H9 (cell line): ENCODE data around the gene RASA2. TPM values are rescaled to one million over a fixed set of nuclear protein-coding genes. Genes with fewer than 3 reads are reported as not detected.
"Not testable (repeated sequence)": the region's sequence is repeated elsewhere in the genome, so short reads cannot be mapped to it uniquely, and the experiment has no call there.

Experiments used
- DNase-seq: peaks from one replicate; pipeline ENCODE4 v3.0.0-alpha.2; 2017
- H2AFZ ChIP-seq: one replicate; pipeline ENCODE4 v1.6.1; 2013; ENCODE audit warnings: mild to moderate bottlenecking, low read length, control low read depth, moderate library complexity
- H2AK5ac ChIP-seq: 2 replicates; pipeline ENCODE4 v1.6.1; 2013; ENCODE audit warnings: low read length, control low read depth, mixed read lengths; ENCODE audit not compliant: insufficient read length
- H2BK120ac ChIP-seq: one replicate; pipeline ENCODE4 v1.6.1; 2013; ENCODE audit warnings: low read depth, mild to moderate bottlenecking, low read length, control low read depth, inconsistent platforms; ENCODE audit not compliant: poor library complexity, severe bottlenecking
- H2BK12ac ChIP-seq: 2 replicates; pipeline ENCODE4 v1.6.1; 2013; ENCODE audit warnings: low read length, control low read depth, mixed read lengths, low read depth; ENCODE audit not compliant: insufficient read length
- H2BK15ac ChIP-seq: 2 replicates; pipeline ENCODE4 v1.6.1; 2013; ENCODE audit warnings: low read depth, low read length, control low read depth
- H2BK20ac ChIP-seq: one replicate; pipeline ENCODE4 v1.6.1; 2013; ENCODE audit warnings: low read depth, mild to moderate bottlenecking, low read length, control low read depth, inconsistent platforms; ENCODE audit not compliant: poor library complexity, severe bottlenecking
- H2BK5ac ChIP-seq: 2 replicates; pipeline ENCODE4 v1.6.1; 2013; ENCODE audit warnings: low read length, control low read depth, mixed read lengths; ENCODE audit not compliant: insufficient read length
- H3K14ac ChIP-seq: 2 replicates; pipeline ENCODE4 v1.6.1; 2013; ENCODE audit warnings: low read length, control low read depth; ENCODE audit not compliant: insufficient read depth
- H3K18ac ChIP-seq: 2 replicates; pipeline ENCODE4 v1.6.1; 2013; ENCODE audit warnings: low read depth, mild to moderate bottlenecking, mixed read lengths, low read length, control low read depth; ENCODE audit not compliant: insufficient read length
- H3K23ac ChIP-seq: 2 replicates; pipeline ENCODE4 v1.6.1; 2013; ENCODE audit warnings: low read length, control low read depth, mixed read lengths, low read depth; ENCODE audit not compliant: insufficient read length
- H3K23me2 ChIP-seq: 2 replicates; pipeline ENCODE4 v1.6.1; 2013; ENCODE audit warnings: low read depth, mild to moderate bottlenecking, mixed read lengths, low read length, control low read depth; ENCODE audit not compliant: insufficient read length, poor library complexity, severe bottlenecking
- H3K27ac ChIP-seq: 2 replicates; pipeline ENCODE4 v1.5.1; 2013; ENCODE audit warnings: low read length, control low read depth, mixed read lengths, low read depth; ENCODE audit not compliant: insufficient read length
- H3K27me3 ChIP-seq: 2 replicates; pipeline ENCODE4 v1.6.1; 2013; ENCODE audit warnings: low read length, control low read depth, inconsistent platforms; ENCODE audit not compliant: insufficient read depth
- H3K4ac ChIP-seq: 2 replicates; pipeline ENCODE4 v1.6.1; 2013; ENCODE audit warnings: low read depth, mild to moderate bottlenecking, control low read depth, inconsistent platforms, low read length, moderate library complexity
- H3K4me1 ChIP-seq: 2 replicates; pipeline ENCODE4 v1.6.1; 2013; ENCODE audit warnings: low read length, control low read depth, inconsistent platforms; ENCODE audit not compliant: insufficient read depth
- H3K4me2 ChIP-seq: 2 replicates; pipeline ENCODE4 v1.6.1; 2013; ENCODE audit warnings: low read length, control low read depth, mixed read lengths; ENCODE audit not compliant: insufficient read length, insufficient read depth
- H3K56ac ChIP-seq: 2 replicates; pipeline ENCODE4 v1.6.1; 2013; ENCODE audit warnings: low read depth, mild to moderate bottlenecking, mixed read lengths, low read length, control low read depth; ENCODE audit not compliant: insufficient read length
- H3K79me1 ChIP-seq: 2 replicates; pipeline ENCODE4 v1.6.1; 2013; ENCODE audit warnings: low read depth, mild to moderate bottlenecking, moderate library complexity, low read length, control low read depth, inconsistent platforms; ENCODE audit not compliant: insufficient read depth, poor library complexity, severe bottlenecking
- H3K79me2 ChIP-seq: 2 replicates; pipeline ENCODE4 v1.6.1; 2013; ENCODE audit warnings: low read length, control low read depth, inconsistent platforms; ENCODE audit not compliant: insufficient read depth
- H3K9ac ChIP-seq: 2 replicates; pipeline ENCODE4 v1.6.1; 2013; ENCODE audit warnings: low read length, control low read depth, mixed read lengths; ENCODE audit not compliant: insufficient read length; ENCODE audit errors: extremely low read depth
- H3K9me3 ChIP-seq: one replicate; pipeline ENCODE4 v1.6.1; 2013; ENCODE audit warnings: low read depth, low read length, inconsistent platforms; ENCODE audit not compliant: control insufficient read depth
- H3T11ph ChIP-seq: one replicate; pipeline ENCODE4 v1.6.1; 2013; ENCODE audit warnings: mild to moderate bottlenecking, low read length, control low read depth, inconsistent platforms
- H4K20me1 ChIP-seq: one replicate; pipeline ENCODE4 v1.6.1; 2013; ENCODE audit not compliant: control insufficient read depth, insufficient read length, insufficient read depth
- H4K5ac ChIP-seq: 2 replicates; pipeline ENCODE4 v1.6.1; 2013; ENCODE audit warnings: low read depth, mild to moderate bottlenecking, mixed read lengths, low read length, control low read depth; ENCODE audit not compliant: insufficient read length
- H4K8ac ChIP-seq: replicated peaks from 2 replicates; pipeline ENCODE4 v1.6.1; 2013; ENCODE audit warnings: low read length, control low read depth, mixed read lengths, low read depth; ENCODE audit not compliant: insufficient read length
- H4K91ac ChIP-seq: 2 replicates; pipeline ENCODE4 v1.6.1; 2013; ENCODE audit warnings: low read depth, mild to moderate bottlenecking, moderate library complexity, mixed read lengths, low read length, control low read depth; ENCODE audit not compliant: insufficient read length
- H3K27ac Mint-ChIP-seq, 3 experiments: 2 replicates in 2 of 3; 3 replicates in 1 of 3; pipeline ENCODE4 v1.8.0; 2020 to 2021; ENCODE audit warnings: mixed read lengths in 3 of 3, mild to moderate bottlenecking in 1 of 3, moderate library complexity in 1 of 3
- H3K27me3 Mint-ChIP-seq: 2 replicates; pipeline ENCODE4 v1.8.0; 2021; ENCODE audit warnings: low read depth, mild to moderate bottlenecking, moderate library complexity, mixed read lengths
- H3K36me3 Mint-ChIP-seq, 3 experiments: 2 replicates in 2 of 3; 3 replicates in 1 of 3; pipeline ENCODE4 v1.8.0; 2020 to 2021; ENCODE audit warnings: low read depth in 3 of 3, mixed read lengths in 3 of 3; ENCODE audit not compliant: insufficient read depth in 1 of 3
- H3K4me1 Mint-ChIP-seq, 2 experiments: 2 replicates each; pipeline ENCODE4 v1.8.0; 2020; ENCODE audit warnings: mixed read lengths in 2 of 2
- H3K4me3 Mint-ChIP-seq, 2 experiments: 2 replicates in 1 of 2; 3 replicates in 1 of 2; pipeline ENCODE4 v1.8.0; 2020 to 2021; ENCODE audit warnings: mild to moderate bottlenecking in 2 of 2, mixed read lengths in 2 of 2, moderate library complexity in 1 of 2
- H3K9me3 Mint-ChIP-seq, 2 experiments: 2 replicates in 1 of 2; 3 replicates in 1 of 2; pipeline ENCODE4 v1.8.0; 2020; ENCODE audit warnings: mild to moderate bottlenecking in 2 of 2, mixed read lengths in 2 of 2, moderate library complexity in 1 of 2
- WGBS: extraction: QIAGEN DNeasy Blood & Tissue Kit; methylation state at CpG from one replicate; pipeline ENCODE4 v1.1.7; 2013; ENCODE audit warnings: missing lambda C conversion rate, low lambda C conversion rate, mixed read lengths; ENCODE audit not compliant: insufficient read length; ENCODE audit errors: extremely low coverage; 5-methylcytosine and 5-hydroxymethylcytosine counted together
- total RNA-seq: library from RNA; stranded (reverse); gene quantifications from 2 replicates; pipeline ENCODE4 v1.2.1, GENCODE V29; 2021
- TF ChIP-seq, protein P1 (sequence below): fragments of 200-600 bp; sonication (generic); conservative IDR thresholded peaks from 3 replicates; pipeline ENCODE4 v1.8.0; 2021; ENCODE audit warnings: antibody characterized with exemption, mild to moderate bottlenecking

The RASA2 gene
- total RNA-seq, 1 experiment from 2014 or later: 24.4 TPM

DNA sequence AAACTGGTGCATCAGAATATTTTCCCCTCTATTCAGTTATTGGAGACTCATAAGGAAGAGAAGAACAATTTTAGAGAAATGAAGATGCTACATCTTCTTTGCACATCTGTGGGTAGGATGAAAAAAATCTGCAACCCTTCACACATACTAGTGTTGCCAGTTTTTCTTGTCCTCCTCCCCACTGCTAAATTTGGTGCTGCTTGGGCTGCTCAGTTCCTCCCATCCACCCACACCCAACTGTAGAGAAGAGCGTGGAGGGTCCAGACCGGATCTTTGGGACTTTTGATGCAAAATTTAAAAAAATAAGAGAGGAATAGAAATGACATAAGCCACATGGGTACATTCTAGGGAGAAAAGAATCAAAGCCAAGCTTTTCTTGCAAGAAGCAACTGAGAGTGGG lies 8.7 kb upstream of the RASA2 start:
- H3K14ac ChIP-seq: no peak overlapping the region
- Mint-ChIP-seq H3K27me3 (peaks cover 10% of the 10 kb centered on the region), H3K4me3 (no peak overlapping the region), H3K9me3 (no peaks in the 10 kb centered on the region), H3K4me1 (no peaks in the 10 kb centered on the region), H3K27ac (no peak overlapping the region), H3K36me3 (no peaks in the 10 kb centered on the region)
- H3K4me1 ChIP-seq: no peaks in the 10 kb centered on the region
- H2BK5ac ChIP-seq: no peak overlapping the region
- no peaks in the 10 kb centered on the region for H3K79me2 ChIP-seq
- H3K23me2 ChIP-seq: no peaks in the 10 kb centered on the region
- no peak overlapping the region for H3K56ac ChIP-seq
- H4K5ac ChIP-seq: no peak overlapping the region
- H3K79me1 ChIP-seq: no peaks in the 10 kb centered on the region
- H3K23ac ChIP-seq: no peak overlapping the region
- no peak overlapping the region for H2BK15ac ChIP-seq
- H3K4ac ChIP-seq: no peak overlapping the region
- H3K27ac ChIP-seq: no peak overlapping the region
- no peak overlapping the region for H3K9ac ChIP-seq
- DNase-seq: no peak
- H2BK20ac ChIP-seq: no peak overlapping the region
- no CpG with 5 or more reads among the region's 2 CpGs for WGBS
- TF ChIP-seq, protein P1, sequence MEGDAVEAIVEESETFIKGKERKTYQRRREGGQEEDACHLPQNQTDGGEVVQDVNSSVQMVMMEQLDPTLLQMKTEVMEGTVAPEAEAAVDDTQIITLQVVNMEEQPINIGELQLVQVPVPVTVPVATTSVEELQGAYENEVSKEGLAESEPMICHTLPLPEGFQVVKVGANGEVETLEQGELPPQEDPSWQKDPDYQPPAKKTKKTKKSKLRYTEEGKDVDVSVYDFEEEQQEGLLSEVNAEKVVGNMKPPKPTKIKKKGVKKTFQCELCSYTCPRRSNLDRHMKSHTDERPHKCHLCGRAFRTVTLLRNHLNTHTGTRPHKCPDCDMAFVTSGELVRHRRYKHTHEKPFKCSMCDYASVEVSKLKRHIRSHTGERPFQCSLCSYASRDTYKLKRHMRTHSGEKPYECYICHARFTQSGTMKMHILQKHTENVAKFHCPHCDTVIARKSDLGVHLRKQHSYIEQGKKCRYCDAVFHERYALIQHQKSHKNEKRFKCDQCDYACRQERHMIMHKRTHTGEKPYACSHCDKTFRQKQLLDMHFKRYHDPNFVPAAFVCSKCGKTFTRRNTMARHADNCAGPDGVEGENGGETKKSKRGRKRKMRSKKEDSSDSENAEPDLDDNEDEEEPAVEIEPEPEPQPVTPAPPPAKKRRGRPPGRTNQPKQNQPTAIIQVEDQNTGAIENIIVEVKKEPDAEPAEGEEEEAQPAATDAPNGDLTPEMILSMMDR: no peak
- H2AFZ ChIP-seq: no peak overlapping the region
- H3T11ph ChIP-seq: no peak overlapping the region
- H4K20me1 ChIP-seq: no peaks in the 10 kb centered on the region
- no peak overlapping the region for H3K4me2 ChIP-seq
- H3K18ac ChIP-seq: no peak overlapping the region
- H4K91ac ChIP-seq: no peak overlapping the region
- H2BK120ac ChIP-seq: no peak overlapping the region
- no peaks in the 10 kb centered on the region for H3K9me3 ChIP-seq
- no peaks in the 10 kb centered on the region for H3K27me3 ChIP-seq
- no peak overlapping the region for H2AK5ac ChIP-seq
- H2BK12ac ChIP-seq: no peak overlapping the region
- no peak overlapping the region for H4K8ac ChIP-seq

DNA sequence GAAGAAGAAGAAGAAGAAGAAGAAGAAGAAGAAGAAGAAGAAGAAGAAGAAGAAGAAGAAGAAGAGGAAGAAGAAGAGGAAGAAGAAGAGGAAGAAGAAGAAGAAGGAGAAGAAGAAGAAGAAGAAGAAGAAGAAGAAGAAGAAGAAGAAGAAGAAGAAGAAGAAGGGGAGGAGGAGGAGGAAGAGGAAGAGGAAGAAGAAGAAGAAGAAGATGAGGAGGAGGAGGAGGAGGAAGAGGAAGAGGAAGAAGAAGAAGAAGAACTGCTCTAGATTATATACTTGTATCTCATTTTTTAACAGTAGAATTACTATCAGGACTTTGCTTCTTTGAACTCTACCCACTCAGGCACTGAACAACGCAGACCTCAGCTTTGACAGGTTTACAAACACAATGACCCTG lies 8.0 kb upstream of the RASA2 start:
- H2AFZ ChIP-seq, H4K20me1 ChIP-seq, H3T11ph ChIP-seq, H2BK15ac ChIP-seq, H3K4ac ChIP-seq, H4K8ac ChIP-seq, H3K9ac ChIP-seq, H2BK20ac ChIP-seq, H3K4me3 Mint-ChIP-seq, H3K9me3 Mint-ChIP-seq, H2AK5ac ChIP-seq, H3K23ac ChIP-seq, H3K18ac ChIP-seq, H3K27ac ChIP-seq, H2BK120ac ChIP-seq, H3K56ac ChIP-seq, H3K79me2 ChIP-seq, H3K27ac Mint-ChIP-seq, H3K27me3 ChIP-seq, H3K14ac ChIP-seq, H4K5ac ChIP-seq, H4K91ac ChIP-seq, H3K36me3 Mint-ChIP-seq, DNase-seq, H3K4me2 ChIP-seq, H3K9me3 ChIP-seq, H3K4me1 Mint-ChIP-seq, H2BK12ac ChIP-seq, H3K79me1 ChIP-seq, H3K4me1 ChIP-seq, H3K23me2 ChIP-seq, H2BK5ac ChIP-seq: not testable (repeated sequence)
- peaks cover 10% of the 10 kb centered on the region for H3K27me3 Mint-ChIP-seq
- WGBS: no CpG with 5 or more reads among the region's 1 CpG
